HG03045 (cell line): ENCODE measurements around the gene CD44.
A peak's percentile ranks its signal among the peaks of the same experiment; 100 is the strongest.

ENCODE experiments used
- ATAC-seq: cut with Tn5 transposase; IDR thresholded peaks from one replicate; pipeline ENCODE4 v1.9.1; 2021; ENCODE audit warnings: mild to moderate bottlenecking, moderate library complexity; ENCODE audit not compliant: unreplicated experiment

Gene CD44

DNA sequence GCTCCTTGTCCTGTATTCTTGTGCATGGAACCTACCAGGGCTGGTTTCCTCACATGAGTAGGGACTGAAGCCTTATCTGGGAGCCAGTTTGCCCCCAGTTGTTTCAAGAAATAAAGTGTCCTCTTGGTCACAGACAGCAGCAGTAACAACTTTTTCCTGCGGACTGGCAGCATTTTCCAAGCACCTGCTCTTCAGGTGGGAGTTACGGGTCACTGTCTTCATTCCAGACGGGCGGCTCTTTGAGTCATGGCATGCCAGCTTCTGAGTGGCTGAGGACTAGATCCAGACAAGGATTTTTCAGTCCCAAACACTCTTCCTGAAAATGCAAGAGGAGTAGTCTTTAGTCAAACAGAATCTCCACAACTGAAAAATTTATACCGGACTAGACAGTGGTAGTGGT lies 2.7 kb upstream of the CD44 start:
- no peak for ATAC-seq

DNA sequence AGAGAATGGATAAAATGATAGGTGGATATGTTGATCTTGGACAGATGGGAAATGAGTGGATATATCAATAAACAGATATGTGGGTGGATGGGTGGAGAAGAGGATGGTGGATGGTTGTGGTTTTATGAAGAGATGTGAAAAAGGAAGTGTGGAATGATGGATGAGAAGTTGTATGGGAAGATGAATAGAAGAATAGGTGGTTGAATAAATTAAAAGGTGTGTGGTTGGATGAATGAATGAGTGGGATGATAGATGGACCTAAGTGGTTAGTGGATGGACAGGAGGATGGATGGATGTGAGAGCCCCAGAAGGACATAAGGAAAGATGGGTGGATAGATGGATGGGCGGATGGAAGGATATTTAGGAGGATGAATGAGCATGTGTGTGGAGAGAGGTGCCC lies 913 bp upstream of the CD44 start:
- no peak for ATAC-seq

DNA sequence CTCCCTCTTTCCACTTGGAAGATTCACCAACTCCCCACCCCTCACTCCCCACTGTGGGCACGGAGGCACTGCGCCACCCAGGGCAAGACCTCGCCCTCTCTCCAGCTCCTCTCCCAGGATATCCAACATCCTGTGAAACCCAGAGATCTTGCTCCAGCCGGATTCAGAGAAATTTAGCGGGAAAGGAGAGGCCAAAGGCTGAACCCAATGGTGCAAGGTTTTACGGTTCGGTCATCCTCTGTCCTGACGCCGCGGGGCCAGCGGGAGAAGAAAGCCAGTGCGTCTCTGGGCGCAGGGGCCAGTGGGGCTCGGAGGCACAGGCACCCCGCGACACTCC lies 397 bp upstream of the CD44 start:
- peak; percentile 2 for ATAC-seq

DNA sequence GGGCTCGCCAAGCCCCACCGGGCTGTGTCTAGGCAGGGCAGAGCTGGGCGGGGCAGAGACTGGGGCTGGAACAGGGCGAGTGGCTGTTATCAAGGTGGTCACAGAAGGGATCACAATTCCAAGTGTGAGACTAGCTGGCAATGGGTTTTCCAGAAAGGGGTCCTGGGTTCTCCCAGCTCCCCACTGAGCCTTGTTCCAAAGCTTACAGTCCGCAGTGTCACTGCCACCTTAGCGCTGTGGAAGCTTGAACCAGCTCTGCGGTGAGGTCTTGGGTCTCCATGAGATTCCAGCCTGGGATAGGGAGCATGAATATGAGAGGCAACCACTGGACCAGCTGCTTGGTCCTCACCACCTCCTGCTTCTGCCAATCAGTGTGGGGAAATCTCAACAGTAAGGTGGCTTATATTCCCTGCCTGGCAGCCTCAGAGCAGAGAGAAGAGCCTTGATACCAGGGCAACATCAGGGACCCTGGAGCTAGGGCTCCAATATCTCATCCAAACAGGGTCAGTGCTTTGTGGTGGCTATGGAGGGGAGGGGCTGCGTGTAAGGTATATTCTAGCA lies 831 bp downstream of the CD44 start:
- ATAC-seq, result no peak

DNA sequence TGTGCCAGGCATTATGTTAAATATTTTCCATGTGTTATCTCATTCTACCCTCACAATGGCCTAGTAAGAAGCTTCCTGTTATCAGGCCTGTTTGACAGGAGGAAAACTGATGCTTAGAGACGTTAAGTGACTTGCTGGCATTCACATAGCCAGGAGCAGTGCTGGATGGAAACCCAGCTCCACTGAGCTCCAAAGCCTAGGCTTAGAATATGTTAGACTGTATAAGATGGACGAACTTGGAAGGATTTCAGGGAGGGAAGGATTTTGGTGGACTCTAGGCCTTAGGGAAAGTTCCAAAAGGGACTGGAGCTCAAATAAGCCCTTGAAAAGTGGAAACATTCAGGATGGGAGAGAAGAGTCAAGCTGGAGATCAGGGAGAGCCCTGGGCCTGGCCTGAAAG lies 2.1 kb downstream of the CD44 start:
- ATAC-seq, result no peak

DNA sequence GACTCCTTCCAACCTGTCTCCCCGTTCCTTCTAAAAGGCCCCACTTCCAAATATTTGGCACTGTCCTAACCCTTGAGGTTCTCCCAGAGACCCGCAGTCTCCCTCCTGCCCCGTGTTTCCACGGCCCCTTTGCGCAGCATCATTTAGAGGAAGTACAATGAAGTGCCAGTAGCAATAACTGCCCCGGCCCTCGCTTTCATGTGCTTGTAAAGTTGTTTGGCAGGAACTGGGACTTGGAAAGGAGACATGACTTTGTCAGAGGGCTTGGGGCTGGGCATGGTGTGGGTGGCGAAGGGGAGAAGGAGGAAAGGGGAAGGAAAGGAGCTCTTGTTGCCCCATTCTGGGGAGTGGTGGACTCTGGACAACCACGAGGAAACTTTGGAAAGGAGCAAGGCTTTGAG lies 2.6 kb downstream of the CD44 start:
- no peak for ATAC-seq

DNA sequence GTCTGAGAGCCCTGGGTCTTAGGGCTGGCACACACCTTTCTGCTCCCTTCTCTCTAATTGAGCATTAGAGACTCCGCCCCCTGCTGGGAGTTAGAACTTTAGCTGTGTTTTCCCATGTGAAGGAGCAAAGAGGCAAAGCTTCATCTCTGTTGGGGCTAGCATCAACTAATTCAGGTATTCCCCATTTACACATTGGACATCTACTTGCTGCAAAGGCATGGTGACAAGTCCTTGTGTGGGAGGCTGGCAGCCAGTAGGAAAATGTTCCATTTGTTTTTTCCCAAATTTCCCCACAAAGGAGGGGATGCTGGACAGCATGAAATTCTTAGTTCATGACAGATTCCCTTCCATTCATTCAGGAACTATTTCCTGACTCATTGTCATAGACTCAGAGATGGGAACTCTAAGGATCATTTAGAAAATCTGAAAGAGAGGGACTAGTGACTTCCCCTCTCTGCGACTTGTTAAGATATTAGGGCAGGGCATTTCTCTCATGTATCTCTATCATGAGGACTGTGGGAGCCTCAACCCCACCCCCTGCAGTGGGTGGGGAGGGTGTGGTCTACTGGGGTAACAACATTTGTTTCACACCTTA lies 3.6 kb downstream of the CD44 start:
- no peak for ATAC-seq

DNA sequence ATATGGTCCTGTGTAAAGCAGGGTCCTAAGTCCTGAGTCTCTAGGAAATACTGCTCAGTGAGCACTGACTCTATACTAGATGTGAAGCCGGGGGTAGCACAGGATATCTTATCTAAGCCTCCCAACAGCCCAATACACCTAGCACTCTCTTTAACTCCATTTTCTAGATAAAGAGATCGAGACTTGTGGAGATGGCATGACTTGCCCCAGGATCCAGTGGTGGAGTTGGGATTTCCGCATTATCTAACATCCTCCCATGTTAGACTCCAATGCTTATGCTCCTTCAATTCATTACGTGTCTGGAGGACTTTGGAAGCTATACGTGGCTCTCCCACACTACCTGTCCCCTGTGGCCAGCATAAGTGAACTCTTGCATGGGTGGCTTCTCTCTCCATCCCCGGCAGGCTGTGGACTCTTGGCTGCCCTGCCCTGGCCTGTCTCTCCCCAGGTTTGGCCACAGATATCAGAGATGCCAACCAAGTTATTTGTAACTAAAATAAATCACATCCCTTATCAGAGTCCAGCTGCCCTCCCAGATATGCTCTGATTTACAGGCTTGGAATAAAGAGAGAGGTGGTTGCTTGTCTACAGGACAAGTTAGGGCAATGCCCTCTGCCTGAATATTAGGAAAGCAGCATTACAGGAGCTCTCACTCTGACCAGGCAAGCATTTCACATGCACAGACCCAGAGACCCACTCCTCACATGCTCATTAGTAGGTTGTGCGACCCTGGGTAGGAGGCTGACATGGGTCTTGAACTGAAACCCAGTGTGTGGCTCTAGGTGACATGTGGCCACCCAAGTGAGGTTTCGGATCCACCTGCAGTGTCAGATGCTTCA lies 4.5 kb downstream of the CD44 start:
- no peak for ATAC-seq

DNA sequence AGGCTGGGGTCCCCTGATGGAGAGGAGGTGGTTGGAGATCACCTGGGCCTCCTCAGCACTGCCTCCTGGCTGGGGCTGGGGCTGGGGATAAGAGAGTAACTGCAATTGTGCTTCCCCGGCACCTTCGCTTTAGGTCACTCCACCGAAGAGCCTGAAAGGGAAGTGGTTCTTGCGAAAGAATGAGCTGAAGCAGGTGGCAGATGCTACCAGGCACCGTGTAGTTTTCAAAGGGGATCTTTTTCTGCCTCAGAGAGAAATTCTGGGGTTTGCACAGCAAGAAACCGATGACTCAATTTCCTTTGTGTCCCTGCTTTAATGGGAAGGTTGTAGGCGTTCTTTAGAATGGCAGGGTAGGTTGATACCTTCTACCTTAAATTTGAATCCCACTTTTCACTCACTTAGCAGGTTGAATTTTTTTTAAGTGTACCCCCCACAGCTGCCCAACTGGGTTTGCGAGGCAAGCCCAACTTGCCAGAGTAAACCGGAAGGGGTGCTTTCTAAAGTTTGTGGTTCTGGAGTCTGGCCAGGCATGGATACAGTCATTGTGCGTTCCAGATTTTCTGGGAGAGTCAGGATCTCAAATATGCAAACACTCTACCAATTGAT lies 5.3 kb downstream of the CD44 start:
- ATAC-seq, result peak; percentile 42

DNA sequence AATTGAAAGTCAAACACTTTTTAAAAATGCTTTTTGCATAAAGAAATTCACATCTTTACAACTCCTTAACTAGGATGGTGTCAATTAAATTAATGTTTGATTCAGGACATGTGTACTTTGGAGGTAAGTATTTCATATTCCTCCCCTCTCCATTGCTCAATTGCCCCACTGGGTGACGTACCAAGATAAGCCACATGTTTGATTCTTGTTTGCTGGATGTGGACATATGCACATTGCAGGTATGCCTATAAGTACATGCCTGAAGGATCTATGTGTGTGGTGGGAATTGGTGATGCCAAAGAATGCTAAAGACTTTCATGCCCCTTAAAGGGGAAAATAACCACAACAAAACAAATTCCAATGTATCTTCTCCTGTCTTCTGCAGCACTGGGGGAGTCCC lies 5.8 kb downstream of the CD44 start:
- ATAC-seq, result no peak

DNA sequence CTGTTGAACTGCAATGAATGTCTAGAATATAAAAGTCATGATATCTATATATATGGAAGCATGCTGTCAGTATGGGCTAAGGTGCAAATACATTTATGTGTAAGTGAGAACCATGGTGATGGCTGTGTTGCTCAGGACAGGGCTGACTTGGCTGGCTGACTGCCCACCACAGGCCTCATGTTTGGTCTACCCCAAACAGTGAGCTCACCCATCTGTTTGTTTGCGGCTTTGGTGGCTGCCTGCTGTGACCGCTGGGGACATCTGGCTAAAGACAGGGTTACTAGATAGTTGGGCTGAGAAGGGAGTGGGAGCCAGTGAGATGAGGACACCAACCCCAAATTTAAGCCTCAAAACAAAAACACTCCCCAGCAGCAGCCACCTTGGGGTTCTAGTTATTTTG lies 6.3 kb downstream of the CD44 start:
- ATAC-seq, result peak; percentile 50

DNA sequence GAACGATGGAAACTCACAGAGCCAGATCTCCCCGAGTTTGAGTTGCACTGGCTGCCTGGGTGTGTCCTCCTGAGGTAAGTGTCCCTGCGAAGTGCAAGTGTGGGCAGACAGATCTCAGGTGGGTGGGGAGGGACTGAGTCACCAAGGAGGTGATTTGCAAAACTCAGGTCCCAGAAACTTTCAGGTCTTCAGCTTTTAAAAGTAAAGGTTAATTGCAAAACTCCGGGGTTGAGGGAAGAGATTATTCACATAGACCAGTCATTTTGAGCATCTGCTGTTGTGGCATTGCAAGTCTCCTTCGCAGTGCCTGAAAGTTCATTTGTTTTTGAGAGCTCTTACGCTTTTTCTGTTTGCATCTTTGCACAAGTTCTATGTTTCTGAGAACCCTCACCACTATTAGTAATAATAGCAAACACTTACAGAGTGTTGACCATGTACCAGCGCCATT lies 7.1 kb downstream of the CD44 start:
- ATAC-seq, result peak; percentile 39

DNA sequence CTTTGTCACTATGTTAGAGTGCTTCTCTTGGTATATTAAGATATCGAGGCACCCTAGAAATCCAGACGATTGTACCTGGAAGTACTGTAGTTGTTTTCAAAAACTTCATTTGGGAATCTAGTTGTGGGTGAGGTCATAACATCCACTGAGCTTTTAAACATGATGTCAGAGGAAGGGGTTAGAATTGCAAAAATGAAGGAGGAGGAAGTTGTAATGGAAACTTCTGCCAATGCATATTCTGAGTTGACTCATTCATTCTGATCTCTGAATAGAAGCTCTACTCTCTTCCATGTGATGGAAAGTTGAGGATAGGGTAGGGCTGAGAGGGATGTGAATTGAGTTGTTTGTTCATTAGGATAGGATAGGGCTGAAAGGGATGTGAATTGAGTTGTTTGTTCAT lies 7.7 kb downstream of the CD44 start:
- no peak for ATAC-seq

DNA sequence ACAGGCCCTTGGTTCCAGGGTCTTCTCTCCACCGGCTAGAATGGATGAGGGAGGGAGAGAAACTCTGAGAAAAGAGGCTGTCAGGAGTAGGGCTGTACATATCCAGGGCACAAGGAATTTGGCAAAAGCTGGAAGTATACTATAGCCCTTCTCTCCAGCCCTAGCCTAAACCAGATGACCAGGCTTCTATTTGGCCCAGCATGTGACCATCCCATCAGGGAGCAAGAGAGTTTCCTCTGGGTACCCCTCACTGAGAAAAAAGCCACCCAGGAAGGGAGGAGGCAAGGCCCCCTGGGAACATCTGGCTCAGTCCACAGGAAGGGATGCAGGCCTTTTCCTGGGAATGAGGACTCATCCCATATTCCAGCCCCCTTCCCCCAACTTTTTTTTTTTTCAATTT lies 8.3 kb downstream of the CD44 start:
- ATAC-seq, result no peak

DNA sequence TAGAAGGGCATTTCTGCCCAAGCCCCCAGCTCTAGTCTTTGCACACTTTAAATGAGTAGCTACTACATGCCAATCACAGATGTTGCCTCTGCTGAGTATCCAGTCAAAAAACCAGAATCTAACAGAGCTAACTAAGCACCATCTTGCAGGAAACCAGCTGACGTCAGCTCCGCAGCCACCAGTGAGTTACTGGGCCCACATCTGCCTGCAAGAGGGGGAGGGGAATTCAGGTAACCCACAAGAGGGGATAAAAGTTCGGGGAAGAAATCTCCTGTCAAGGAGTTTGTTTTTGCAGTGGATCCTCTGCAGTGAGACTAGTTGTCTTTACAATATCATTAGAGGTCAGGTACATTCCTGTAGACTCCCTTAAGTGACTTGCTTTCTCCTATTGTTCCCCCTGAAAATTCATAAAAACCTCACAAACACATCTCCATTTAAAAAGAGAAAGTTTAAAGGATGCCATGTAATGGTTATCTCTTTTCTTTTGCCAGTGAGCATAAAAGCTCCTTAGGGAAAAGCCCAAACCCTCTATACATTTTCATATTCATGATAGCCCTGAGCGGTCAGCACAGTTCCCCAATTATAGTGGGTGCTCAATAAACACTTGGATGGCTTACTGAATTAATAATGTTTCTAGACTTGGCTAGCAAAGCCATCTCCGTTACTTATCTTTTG lies 9.3 kb downstream of the CD44 start:
- no peak for ATAC-seq

DNA sequence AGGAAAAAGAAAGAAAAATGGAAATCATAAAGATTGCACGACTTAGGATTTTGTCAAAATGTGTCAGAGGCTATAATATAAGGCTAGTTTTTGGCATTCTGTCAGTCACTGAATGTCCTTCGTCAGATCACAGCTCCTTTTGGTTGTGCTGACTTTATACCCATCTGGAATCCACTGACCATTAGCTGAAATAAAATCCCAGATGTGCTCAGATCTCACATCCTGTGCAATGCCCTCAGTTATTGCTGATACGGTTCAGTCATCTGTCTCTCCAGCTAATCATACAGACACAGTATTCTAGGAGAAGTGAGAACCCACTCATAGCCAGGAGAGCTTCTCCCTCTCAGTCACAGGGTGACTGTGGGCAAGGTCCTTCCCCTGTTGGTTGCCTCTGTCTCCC lies 11.5 kb downstream of the CD44 start:
- no peak for ATAC-seq

DNA sequence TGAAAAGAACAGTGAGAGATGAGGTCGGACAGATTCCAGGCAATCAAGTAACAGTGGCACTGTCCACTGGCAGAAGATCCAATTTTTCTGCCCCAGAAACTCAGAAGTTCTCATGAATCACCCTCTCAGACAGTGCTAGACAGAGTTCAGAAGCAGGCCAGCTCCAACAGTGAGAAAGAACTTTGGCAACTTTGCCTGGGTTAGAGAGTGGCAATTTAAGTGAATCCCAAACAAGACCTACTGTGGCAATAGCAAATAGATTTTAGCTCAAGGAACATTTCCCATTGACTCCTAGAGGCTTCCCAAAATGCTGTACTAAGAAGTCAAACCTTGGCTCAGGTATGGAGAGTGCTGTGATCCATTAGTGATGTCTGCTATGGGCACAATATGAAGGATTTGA lies 12.3 kb downstream of the CD44 start:
- ATAC-seq, result no peak

DNA sequence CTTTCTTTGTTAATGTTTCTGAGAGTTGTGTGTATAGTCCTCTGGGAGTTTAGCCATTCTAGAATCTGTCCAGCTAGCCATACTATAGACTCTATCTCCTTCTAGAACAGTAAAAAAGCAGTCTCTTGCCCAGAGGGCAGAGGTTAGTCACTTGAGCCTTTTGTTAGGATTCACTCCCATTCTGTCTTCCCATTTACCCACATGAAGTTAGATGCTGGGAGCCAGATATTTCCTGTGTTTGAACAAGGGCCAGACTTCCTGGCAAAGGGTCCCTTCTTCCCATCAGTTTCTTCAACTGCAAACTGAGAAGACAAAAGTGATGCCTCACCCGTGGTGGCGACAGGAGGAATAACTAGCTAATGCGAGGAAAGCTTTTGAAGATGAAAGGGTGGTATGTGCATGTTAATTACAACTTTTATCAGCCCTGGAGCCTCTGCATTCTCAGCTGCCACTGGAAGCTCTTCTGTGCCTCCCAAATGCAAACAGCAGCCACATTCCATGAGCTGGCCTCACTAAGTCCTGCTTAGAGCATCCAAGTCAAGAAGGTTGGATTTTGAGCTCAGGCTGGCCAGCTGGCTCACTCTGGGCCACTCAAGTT lies 12.8 kb downstream of the CD44 start:
- no peak for ATAC-seq

DNA sequence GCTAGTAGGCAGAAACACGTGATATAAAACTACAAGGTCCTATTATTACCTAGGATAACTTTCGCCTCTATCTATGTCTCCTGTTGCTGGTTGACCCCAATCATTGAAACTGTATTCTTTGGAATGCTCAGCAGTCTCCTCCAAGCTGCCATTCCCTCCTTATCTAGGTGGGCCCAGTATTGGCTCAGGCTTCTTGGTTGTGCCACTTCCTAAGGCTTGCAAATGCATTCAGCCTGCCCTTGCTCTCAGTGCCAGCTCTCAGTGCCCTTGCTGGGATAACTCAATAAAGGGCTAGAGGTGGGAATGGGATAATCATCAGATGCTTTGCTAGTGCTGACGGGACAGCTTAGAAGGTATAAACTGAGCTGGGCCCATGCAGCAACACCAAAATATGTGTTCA lies 13.6 kb downstream of the CD44 start:
- no peak for ATAC-seq

DNA sequence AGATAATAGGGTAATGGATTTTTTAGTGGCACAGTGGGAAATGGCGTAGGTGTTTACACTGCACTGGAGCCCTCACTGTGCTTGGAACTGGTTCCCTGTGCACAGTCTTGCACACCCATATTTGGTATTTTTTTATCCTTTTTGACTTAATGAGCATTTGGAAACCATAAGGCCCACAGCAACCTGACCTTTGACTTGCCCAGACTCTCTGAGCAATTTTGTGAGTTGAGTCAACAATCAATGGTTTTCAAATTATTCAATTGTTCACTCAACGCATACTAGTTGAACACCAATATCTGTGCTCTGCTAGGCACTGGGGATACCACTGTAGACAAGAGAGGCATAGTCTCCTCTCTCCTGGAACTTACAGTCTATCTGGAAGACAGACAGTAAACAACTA lies 14.3 kb downstream of the CD44 start:
- no peak for ATAC-seq

DNA sequence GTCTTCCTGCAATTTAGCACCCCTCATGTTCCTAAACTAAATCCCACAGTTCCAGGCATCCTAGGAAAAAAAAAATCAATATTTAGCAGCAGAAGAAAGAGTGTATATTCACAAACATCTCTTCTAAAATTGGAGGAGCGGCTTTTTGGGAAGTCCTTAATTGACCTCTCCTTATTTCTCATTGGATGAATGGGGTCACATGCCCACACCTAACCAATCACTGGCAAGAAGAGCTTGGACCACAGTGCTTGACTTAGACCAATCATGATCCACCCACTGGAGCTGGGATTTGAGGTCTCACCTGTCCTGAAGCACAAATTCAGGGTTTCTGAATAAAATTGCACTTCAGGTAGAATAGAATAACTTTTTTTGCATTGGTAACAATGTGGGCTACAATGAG lies 16.0 kb downstream of the CD44 start:
- no peak for ATAC-seq
